ENCODE results near the gene ANKRD40. TPM values are rescaled to one million over a fixed set of nuclear protein-coding genes. Genes with fewer than 3 reads are reported as not detected.

ANKRD40 gene
- total RNA-seq, 1 experiment from 2014 or later = 44.3 TPM

- DNase-seq (ENCODE audit: low read depth) = no peak
- in situ Hi-C loops (cut with HindIII; ENCODE audit: low pct_unique_long_range_greater_than_20kb, low sequenced_read_pairs) = no loop called here
These were observed 28.6 kb downstream of the ANKRD40 start for GRCh38 chr17:50679008-50679544.

DNA sequence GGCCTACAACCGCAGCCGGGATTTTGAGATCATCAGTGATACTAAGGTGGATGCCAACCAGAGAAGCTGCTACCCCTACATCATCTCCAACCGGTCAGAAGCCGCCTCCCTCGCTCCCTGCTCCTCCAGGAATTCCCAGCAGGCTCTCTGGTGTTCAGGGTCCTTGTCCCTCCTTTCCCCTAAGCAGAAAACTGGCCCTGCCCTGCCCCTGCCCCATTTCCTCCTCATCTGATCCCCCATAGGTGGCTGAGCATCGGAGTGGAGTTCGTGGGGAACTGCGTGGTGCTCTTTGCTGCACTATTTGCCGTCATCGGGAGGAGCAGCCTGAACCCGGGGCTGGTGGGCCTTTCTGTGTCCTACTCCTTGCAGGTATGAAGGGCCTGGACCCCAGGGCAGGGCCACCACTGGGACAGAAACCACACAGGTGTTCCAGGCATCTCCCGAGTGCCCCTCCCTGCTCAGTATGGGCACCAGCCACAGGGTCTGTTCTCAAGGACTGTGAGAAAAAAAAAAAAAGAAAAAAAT, 29.8 kb downstream of the ANKRD40 start:
- DNase-seq (ENCODE audit: low read depth) = no peak
- in situ Hi-C loops (cut with HindIII; ENCODE audit: low pct_unique_long_range_greater_than_20kb, low sequenced_read_pairs) = no loop called here

- DNase-seq (ENCODE audit: low read depth) = no peak
- in situ Hi-C loops (cut with HindIII; ENCODE audit: low pct_unique_long_range_greater_than_20kb, low sequenced_read_pairs) = no loop called here
These were observed 31.4 kb downstream of the ANKRD40 start for GRCh38 chr17:50676065-50676975.

DNA sequence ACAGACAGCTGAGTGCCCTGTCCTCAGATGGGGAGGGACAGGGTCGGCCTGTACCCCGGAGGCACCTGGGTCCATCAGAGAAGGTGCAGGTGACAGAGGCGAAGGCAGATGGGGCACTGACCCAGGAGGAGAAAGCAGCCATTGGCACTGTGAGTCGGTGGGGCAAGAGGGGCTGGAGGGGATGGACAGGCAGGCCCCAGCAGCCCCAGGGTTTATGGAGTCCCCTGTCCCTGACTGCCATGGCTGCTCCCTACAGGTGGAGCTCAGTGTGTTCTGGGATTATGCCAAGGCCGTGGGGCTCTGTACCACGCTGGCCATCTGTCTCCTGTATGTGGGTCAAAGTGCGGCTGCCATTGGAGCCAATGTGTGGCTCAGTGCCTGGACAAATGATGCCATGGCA, 32.1 kb downstream of the ANKRD40 start:
- in situ Hi-C loops (cut with HindIII; ENCODE audit: low pct_unique_long_range_greater_than_20kb, low sequenced_read_pairs) = no loop called here
- DNase-seq (ENCODE audit: low read depth) = no peak

DNA sequence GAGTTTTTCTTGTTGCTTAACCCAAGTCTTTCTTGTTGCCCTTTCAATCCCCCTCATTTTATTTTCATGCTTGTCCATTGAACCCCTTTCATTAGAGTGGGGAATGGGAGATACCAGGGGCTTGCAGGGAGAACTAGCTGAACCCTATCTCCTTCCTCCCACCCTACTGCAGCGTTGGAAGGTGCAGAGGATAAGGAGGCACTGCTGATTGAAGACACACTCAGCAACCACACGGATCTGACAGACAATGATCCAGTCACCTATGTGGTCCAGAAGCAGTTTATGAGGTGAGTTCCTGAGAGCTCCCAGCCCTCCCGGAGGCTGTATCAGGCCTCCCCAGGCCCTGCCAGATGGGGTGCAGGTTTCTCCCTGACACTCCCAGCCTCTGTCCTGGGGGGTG, 32.5 kb downstream of the ANKRD40 start:
- in situ Hi-C loops (cut with HindIII; ENCODE audit: low pct_unique_long_range_greater_than_20kb, low sequenced_read_pairs) = no loop called here
- no peak for DNase-seq (ENCODE audit: low read depth)

GRCh38 chr17:50672831-50673551, 34.7 kb downstream of the ANKRD40 start:
- in situ Hi-C loops (cut with HindIII; ENCODE audit: low pct_unique_long_range_greater_than_20kb, low sequenced_read_pairs) = no loop called here
- no peak for DNase-seq (ENCODE audit: low read depth)

DNA sequence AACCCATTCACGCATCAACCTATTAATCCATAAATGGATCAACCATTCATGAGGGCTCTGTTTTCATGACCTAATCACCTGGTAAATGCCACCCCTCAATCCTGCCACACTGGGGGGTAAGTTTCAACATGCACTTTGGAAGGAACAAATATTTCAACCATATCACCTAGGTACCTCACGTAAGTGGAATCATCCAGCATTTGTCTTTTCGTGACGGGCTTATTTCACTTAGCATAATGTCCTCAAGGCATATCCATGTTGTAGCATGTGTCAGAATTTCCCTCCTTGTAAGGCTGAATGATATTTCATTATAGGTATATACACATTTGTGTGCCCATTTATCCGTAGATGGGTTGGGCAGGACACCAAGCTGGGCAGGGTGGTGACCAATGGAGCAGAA, 35.6 kb downstream of the ANKRD40 start:
- in situ Hi-C loops (cut with HindIII; ENCODE audit: low pct_unique_long_range_greater_than_20kb, low sequenced_read_pairs) = no loop called here
- no peak for DNase-seq (ENCODE audit: low read depth)

DNA sequence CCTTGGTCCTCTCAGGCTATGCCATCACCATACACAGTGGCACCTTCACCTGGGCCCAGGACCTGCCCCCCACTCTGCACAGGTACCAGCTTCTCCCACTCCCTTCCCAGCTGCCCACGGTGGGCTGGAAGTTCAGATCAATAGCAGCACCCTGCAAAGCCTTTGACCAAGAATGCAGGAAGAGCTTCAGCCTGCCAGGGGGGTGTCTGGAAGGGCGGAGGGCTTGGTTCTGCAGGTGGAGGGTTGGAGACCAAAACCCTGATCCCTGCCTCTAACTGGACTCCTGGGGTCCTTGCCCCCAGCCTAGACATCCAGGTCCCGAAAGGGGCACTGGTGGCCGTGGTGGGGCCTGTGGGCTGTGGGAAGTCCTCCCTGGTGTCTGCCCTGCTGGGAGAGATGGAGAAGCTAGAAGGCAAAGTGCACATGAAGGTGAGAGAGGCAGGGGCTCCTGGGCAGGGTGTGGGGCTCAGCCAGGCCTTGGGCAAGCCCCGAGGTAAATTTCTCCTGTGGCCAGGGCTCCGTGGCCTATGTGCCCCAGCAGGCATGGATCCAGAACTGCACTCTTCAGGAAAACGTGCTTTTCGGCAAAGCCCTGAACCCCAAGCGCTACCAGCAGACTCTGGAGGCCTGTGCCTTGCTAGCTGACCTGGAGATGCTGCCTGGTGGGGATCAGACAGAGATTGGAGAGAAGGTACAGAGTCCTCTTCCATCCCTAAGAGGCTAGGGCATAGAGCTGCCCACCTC, 38.7 kb downstream of the ANKRD40 start:
- DNase-seq (ENCODE audit: low read depth) = no peak
- in situ Hi-C loops (cut with HindIII; ENCODE audit: low pct_unique_long_range_greater_than_20kb, low sequenced_read_pairs) = no loop called here

DNA sequence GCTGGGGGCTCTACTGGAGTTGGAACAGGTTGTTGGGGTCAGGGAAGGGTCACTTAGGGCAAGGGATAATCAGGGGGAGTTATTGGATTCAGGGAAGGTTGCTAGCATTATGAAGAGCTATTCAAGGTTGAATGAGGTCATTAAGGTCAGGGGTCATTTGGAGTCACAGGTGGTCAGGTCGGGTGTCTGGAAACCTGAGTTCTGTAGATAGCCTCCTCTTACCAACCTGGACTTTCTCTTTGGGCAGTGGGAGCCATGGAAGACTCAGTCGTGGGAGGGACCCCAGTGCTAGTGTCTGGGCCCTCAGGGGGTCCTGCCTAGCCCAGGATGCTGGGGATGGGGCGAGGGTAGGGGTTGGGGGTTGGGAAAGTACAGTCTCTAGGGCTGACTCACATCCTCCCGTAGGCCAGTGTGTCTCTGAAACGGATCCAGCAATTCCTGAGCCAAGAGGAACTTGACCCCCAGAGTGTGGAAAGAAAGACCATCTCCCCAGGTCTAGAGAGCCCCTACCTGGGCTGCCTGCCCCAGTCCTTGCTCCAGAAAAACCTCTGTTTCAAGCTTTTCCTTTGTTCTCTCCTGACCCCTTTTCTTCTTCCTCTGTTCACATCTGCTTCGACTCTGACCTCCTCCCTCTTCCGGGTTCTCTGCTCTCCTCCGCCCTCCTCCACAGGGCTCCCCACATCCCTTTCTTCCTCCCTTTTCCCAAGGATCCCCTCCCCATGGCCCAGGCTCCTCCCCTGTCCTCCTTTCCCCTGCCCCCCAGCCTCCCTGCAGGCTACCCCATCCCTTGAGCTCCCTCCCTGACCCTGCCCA, 39.5 kb downstream of the ANKRD40 start:
- no peak for DNase-seq (ENCODE audit: low read depth)
- in situ Hi-C loops (cut with HindIII; ENCODE audit: low pct_unique_long_range_greater_than_20kb, low sequenced_read_pairs) = no loop called here

GRCh38 chr17:50667259-50668024, 40.3 kb downstream of the ANKRD40 start:
- no peak for DNase-seq (ENCODE audit: low read depth)
- in situ Hi-C loops (cut with HindIII; ENCODE audit: low pct_unique_long_range_greater_than_20kb, low sequenced_read_pairs) = no loop called here

DNA sequence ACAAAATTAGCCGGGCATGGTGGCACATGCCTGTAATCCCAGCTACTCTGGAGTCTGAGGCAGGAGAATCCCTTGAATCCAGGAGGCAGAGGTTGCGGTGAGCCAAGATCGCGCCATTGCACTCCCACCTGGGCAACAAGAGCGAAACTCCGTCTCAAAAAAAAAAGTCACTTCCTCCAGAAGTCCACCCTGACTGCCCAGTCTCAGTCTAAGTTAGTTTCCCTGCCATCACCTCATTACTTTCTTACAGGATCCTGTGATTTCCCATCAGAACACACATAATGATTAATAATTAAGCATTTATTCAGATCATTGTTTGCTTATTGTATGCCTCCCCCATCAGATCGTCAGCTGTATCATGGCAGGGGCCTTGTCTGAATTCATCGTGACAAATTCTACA, 41.4 kb downstream of the ANKRD40 start:
- no peak for DNase-seq (ENCODE audit: low read depth)
- in situ Hi-C loops (cut with HindIII; ENCODE audit: low pct_unique_long_range_greater_than_20kb, low sequenced_read_pairs) = no loop called here

DNA sequence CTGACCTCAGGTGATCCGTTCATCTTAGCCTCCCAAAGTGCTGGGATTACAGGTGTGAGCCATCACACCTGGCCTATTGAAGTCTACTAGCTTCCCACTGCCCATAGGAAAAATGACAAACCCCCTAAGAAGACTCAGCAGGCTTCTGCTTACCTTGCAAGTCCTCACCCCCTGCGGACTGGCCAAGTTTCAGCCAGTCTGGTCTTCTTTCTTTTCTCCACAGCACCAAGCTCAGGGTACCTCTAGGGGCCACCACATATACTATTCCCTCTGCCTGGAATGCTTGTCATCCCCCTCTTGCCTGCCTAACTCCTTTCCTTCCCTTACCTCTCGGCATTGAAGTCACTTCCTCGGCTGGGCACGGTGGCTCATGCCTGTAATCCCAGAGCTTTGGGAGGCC, 41.9 kb downstream of the ANKRD40 start:
- in situ Hi-C loops (cut with HindIII; ENCODE audit: low pct_unique_long_range_greater_than_20kb, low sequenced_read_pairs) = no loop called here
- no peak for DNase-seq (ENCODE audit: low read depth)

GRCh38 chr17:50664788-50665458, 42.8 kb downstream of the ANKRD40 start:
- DNase-seq (ENCODE audit: low read depth) = no peak

DNA sequence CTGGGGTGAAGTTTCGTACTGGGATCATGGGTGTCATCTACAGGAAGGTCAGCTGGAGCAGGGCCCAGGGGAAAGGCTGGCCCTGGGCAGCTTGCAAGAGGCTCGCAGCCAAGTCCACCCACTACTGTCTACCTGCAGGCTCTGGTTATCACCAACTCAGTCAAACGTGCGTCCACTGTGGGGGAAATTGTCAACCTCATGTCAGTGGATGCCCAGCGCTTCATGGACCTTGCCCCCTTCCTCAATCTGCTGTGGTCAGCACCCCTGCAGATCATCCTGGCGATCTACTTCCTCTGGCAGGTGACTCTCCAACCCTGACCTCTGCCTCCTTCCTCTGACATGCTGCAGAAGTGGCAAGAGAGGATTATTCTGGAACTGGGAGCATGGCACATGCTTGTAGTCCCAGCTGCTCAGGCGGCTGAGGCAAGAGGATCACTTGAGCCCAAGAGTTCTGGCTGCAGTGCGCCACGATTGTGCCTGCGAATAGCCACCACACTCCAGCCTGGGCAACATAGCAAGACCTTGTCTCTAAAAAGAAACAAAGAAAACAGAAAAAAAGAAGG, 43.8 kb downstream of the ANKRD40 start:
- no peak for DNase-seq (ENCODE audit: low read depth)
- in situ Hi-C loops (cut with HindIII; ENCODE audit: low pct_unique_long_range_greater_than_20kb, low sequenced_read_pairs) = no loop called here

More at GRCh38 chr17:50664788-50665458, 42.8 kb downstream of the ANKRD40 start:
- in situ Hi-C loops (cut with HindIII; ENCODE audit: low pct_unique_long_range_greater_than_20kb, low sequenced_read_pairs) = no loop called here

- no peak for DNase-seq (ENCODE audit: low read depth)
- in situ Hi-C loops (cut with HindIII; ENCODE audit: low pct_unique_long_range_greater_than_20kb, low sequenced_read_pairs) = no loop called here
These were observed 45.0 kb downstream of the ANKRD40 start for GRCh38 chr17:50662632-50663225.

Measured in Caki2 (cell line).